Measurements from ENCODE around the gene MARCHF10. TPM values are rescaled to one million over a fixed set of nuclear protein-coding genes. Genes with fewer than 3 reads are reported as not detected.

MARCHF10 gene
- total RNA-seq, 1 donor from 2014 or later: not detected

Other genes starting within 250 kb of the MARCHF10 start
- 22.8 TPM for gene MRC2, start 180.6 kb downstream of the MARCHF10 start, total RNA-seq
- 9.0 TPM for gene TANC2, start 157.9 kb upstream of the MARCHF10 start, total RNA-seq

Data from left ventricle myocardium inferior (tissue), 1 donor.